Esophagus muscularis mucosa (tissue), 4 donors: Measurements from ENCODE around the gene PTPN9. TPM values are rescaled to one million over a fixed set of nuclear protein-coding genes. Genes with fewer than 3 reads are reported as not detected.
"Not testable (repeated sequence)": the region's sequence is repeated elsewhere in the genome, so short reads cannot be mapped to it uniquely, and the experiment has no call there.

Experiments used
- DNase-seq: peaks from one replicate; pipeline ENCODE4 v3.0.0-alpha.2; 2017; ENCODE audit errors: extremely low spot score
- H3K27ac ChIP-seq, 4 donors: fragments of 200-600 bp; sonication (generic); replicated peaks in 1 of 4; 1 replicate in 3 of 4; 2 replicates in 1 of 4; pipeline ENCODE4 v1.5.1; 2016 to 2019; ENCODE audit warnings: mild to moderate bottlenecking in 1 of 4
- H3K27me3 ChIP-seq, 4 donors: fragments of 200-600 bp; sonication (generic); one replicate each; pipeline versions ENCODE4 v1.5.1 to v1.6.0; 2016 to 2019
- H3K36me3 ChIP-seq, 4 donors: fragments of 200-600 bp; sonication (generic); one replicate each; pipeline ENCODE4 v1.5.1; 2016 to 2019
- H3K4me1 ChIP-seq, 4 donors: fragments of 200-600 bp; sonication (generic); one replicate each; pipeline ENCODE4 v1.5.1; 2016 to 2019
- H3K4me3 ChIP-seq, 4 donors: fragments of 200-600 bp; sonication (generic); 1 replicate in 2 of 4; 2 replicates in 2 of 4; pipeline ENCODE4 v1.5.1; 2016 to 2019; ENCODE audit warnings: mild to moderate bottlenecking in 4 of 4, moderate library complexity in 1 of 4
- H3K9me3 ChIP-seq, 4 donors: fragments of 200-600 bp; sonication (generic); 1 replicate in 3 of 4; 2 replicates in 1 of 4; pipeline ENCODE4 v1.5.1; 2016 to 2019
- EP300 ChIP-seq: sonication (generic); formaldehyde crosslinking; IDR thresholded peaks from one replicate; pipeline ENCODE4 v1.6.1; 2017; ENCODE audit warnings: antibody characterized with exemption
- POLR2A ChIP-seq: fragments of 450-650 bp; IDR thresholded peaks from one replicate; pipeline ENCODE4 v1.6.1; 2017; ENCODE audit warnings: antibody characterized with exemption, moderate library complexity, mild to moderate bottlenecking, low read depth
- POLR2AphosphoS5 ChIP-seq, 2 donors: sonication (generic); formaldehyde crosslinking; IDR thresholded peaks; one replicate each; pipeline ENCODE4 v1.6.1; 2017; ENCODE audit warnings: antibody characterized with exemption in 2 of 2
- WGBS: methylation state at CpG from one replicate; pipeline ENCODE4 v1.1.5; 2018; 5-methylcytosine and 5-hydroxymethylcytosine counted together
- intact Hi-C: fragments of 100-400 bp; cut with DNase I; formaldehyde crosslinking; loops from one replicate; pipeline ENCODE4 v1.15.1; 2023
- total RNA-seq, 4 donors: library from RNA; depleted of rRNA; stranded (reverse); fragments of >200 nt; gene quantifications; one replicate each; pipeline versions ENCODE4 v1.1.0 to v1.2.1, GENCODE V29; 2016
- TF ChIP-seq, protein P1 (sequence below), 3 experiments: fragments of 200-600 bp in 2 of 3; fragments of 450-650 bp in 1 of 3; sonication (generic) in 2 of 3; IDR thresholded peaks; one replicate each; pipeline ENCODE4 v1.5.1; 2017 to 2019; ENCODE audit warnings: antibody characterized with exemption in 3 of 3, mild to moderate bottlenecking in 2 of 3, moderate library complexity in 1 of 3

Gene PTPN9
- total RNA-seq, 4 donors from 2014 or later, result 20.3 to 31.6 (median 27.5) TPM

DNA sequence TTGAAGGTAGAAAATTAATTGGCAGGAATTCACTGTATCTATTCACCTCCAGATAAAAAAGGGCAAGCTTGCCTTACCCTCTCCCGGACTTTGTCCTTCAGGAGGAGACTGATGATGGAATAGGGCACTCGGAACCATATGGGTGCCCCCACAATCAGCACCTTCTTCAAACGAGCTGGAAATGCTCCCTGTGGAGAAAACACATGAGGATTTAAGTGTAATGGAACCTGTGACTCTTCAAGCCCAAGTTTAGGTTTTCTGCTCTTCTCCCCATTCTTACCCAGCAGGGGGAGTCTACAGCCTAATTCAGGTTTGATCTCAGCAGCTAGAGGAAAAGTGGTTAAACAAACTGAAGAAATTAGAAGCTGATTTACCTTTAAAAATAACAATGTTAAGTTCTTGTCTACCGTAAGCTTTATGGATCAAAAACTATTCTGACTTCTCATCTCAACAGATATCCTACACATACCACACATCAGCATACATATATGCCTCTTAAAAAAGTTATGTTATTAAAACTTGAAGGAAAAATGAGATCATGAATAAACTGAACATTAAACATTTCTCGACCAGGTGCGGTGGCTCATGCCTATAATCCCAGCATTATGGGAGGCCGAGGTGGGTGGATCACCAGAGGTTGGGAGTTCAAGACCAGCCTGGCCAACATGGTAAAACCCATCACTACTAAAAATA is 70.1 kb downstream of the PTPN9 start:
- H3K9me3 ChIP-seq, result no peaks in the 10 kb centered on the region
- intact Hi-C loops, result loop anchor here (5.0 kb wide), 1 partner anchor 293 kb away; no protein-coding TSS in a partner anchor
- DNase-seq, result no peak
- H3K36me3 ChIP-seq, result peaks cover 49 to 78% (median 61%) of the 10 kb centered on the region in 4 donors
- H3K27ac ChIP-seq, result no peak overlapping the region
- peaks cover 0 to 4% (median 0%) of the 10 kb centered on the region in 4 donors for H3K4me1 ChIP-seq
- no peak overlapping the region for H3K4me3 ChIP-seq
- H3K27me3 ChIP-seq, result no peaks in the 10 kb centered on the region
- no peak for TF ChIP-seq EP300
- TF ChIP-seq, protein P1, sequence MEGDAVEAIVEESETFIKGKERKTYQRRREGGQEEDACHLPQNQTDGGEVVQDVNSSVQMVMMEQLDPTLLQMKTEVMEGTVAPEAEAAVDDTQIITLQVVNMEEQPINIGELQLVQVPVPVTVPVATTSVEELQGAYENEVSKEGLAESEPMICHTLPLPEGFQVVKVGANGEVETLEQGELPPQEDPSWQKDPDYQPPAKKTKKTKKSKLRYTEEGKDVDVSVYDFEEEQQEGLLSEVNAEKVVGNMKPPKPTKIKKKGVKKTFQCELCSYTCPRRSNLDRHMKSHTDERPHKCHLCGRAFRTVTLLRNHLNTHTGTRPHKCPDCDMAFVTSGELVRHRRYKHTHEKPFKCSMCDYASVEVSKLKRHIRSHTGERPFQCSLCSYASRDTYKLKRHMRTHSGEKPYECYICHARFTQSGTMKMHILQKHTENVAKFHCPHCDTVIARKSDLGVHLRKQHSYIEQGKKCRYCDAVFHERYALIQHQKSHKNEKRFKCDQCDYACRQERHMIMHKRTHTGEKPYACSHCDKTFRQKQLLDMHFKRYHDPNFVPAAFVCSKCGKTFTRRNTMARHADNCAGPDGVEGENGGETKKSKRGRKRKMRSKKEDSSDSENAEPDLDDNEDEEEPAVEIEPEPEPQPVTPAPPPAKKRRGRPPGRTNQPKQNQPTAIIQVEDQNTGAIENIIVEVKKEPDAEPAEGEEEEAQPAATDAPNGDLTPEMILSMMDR (IDR thresholded peaks at IDR 0.05), result peak; percentile 44 to 60 (median 46)
- TF ChIP-seq POLR2AphosphoS5 (IDR thresholded peaks at IDR 0.05), result no peak
- no peak for TF ChIP-seq POLR2A
- 59% methylated on average over 7 of the region's 7 CpGs for WGBS

DNA sequence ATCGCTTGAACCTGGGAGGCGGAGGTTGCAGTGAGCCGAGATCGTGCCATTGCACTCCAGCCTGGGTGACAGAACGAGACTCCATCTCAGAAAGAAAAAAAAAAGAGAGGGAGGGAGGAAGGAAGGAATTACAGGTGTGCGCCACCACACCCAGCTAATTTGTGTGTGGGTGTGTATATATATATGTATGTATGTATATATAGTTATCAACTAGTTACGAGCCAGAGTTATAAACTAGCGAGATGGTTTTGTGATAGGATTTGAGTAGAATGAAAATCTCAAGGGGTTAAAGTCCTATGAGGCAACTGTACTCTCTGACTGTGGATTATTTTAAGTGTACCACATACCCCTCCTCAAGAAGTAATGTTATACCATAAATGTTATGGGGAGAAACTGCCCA is 76.8 kb downstream of the PTPN9 start:
- DNase-seq, result no peak
- H3K9me3 ChIP-seq, result no peaks in the 10 kb centered on the region
- no peaks in the 10 kb centered on the region for H3K4me1 ChIP-seq
- H3K27me3 ChIP-seq, result no peaks in the 10 kb centered on the region
- WGBS, result 98% methylated on average over 8 of the region's 8 CpGs
- H3K36me3 ChIP-seq, result peaks cover 33 to 88% (median 64%) of the 10 kb centered on the region in 4 donors
- no peak for TF ChIP-seq POLR2AphosphoS5 (IDR thresholded peaks at IDR 0.05)
- TF ChIP-seq EP300, result no peak
- TF ChIP-seq POLR2A, result no peak
- TF ChIP-seq, protein P1 (IDR thresholded peaks at IDR 0.05), result no peak
- no peak overlapping the region for H3K4me3 ChIP-seq
- no peak overlapping the region for H3K27ac ChIP-seq
- intact Hi-C loops, result no loop called here

DNA sequence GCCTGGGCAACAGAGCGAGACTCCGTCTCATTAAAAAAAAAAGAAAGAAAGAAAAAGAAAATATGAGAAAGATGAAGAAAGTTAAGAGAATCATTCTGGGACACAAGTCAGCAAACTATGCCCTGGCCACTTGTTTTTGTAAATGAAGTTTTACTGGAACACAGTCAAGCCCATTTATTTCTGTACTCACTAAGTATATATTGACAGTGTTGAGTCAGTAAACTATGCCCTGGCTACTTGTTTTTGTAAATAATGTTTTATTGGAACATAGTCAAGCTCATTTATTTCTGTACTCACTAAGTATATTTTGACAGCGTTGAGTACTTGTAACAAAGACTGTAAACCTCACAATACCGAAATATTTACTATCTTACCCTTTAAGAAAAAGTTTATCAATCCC is 85.4 kb downstream of the PTPN9 start:
- WGBS, result 96% methylated on average over 4 of the region's 4 CpGs
- TF ChIP-seq, protein P1 (IDR thresholded peaks at IDR 0.05), result no peak
- TF ChIP-seq POLR2AphosphoS5 (IDR thresholded peaks at IDR 0.05) (no peak), POLR2A (no peak), EP300 (no peak)
- no peak overlapping the region for H3K27ac ChIP-seq
- H3K36me3 ChIP-seq, result peaks cover 37 to 86% (median 56%) of the 10 kb centered on the region in 4 donors
- H3K4me3 ChIP-seq, result no peak overlapping the region
- H3K27me3 ChIP-seq, result no peaks in the 10 kb centered on the region
- no peaks in the 10 kb centered on the region for H3K4me1 ChIP-seq
- peaks cover 0 to 3% (median 0%) of the 10 kb centered on the region in 4 donors for H3K9me3 ChIP-seq
- no peak for DNase-seq
- intact Hi-C loops, result no loop called here

GRCh38 chr15:75483961-75484360 is 95.2 kb downstream of the PTPN9 start:
- no peak overlapping the region for H3K4me3 ChIP-seq
- H3K27me3 ChIP-seq, result no peaks in the 10 kb centered on the region
- intact Hi-C loops, result no loop called here
- no peak overlapping the region for H3K27ac ChIP-seq
- no peak for TF ChIP-seq EP300
- no peak for TF ChIP-seq POLR2A
- TF ChIP-seq, protein P1 (IDR thresholded peaks at IDR 0.05), result no peak
- no peak for TF ChIP-seq POLR2AphosphoS5 (IDR thresholded peaks at IDR 0.05)
- no peaks in the 10 kb centered on the region for H3K9me3 ChIP-seq
- no peak for DNase-seq
- 68% methylated on average over 1 of the region's 1 CpG for WGBS
- H3K36me3 ChIP-seq, result peaks cover 10 to 58% (median 33%) of the 10 kb centered on the region in 4 donors
- H3K4me1 ChIP-seq, result no peaks in the 10 kb centered on the region

DNA sequence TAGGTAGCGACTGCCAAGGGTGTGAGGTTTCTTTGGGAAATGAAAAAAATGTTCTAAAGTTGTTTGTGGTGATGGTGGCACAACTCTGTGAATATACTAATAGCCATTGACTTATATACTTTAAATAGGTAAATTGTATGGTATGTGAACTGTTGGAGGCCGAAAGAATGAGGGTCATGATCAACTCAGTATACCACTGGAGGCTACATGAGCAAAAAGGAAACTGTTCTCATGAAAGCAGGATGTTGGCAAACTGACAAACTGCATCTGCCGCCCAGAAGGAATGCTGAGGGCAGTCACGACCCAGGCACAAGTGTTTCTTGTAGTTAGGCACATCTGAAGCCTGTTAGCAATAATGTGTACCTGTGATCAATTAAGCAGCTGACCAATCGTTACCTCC is 95.6 kb downstream of the PTPN9 start:
- peaks cover 11 to 58% (median 33%) of the 10 kb centered on the region in 4 donors for H3K36me3 ChIP-seq
- H3K27me3 ChIP-seq, DNase-seq, H3K27ac ChIP-seq, H3K4me3 ChIP-seq, intact Hi-C loops, H3K4me1 ChIP-seq, H3K9me3 ChIP-seq: not testable (repeated sequence)
- 82% methylated on average over 5 of the region's 5 CpGs for WGBS
